ENCODE data around the gene KCNH4.
"Not testable (repeated sequence)": the region's sequence is repeated elsewhere in the genome, so short reads cannot be mapped to it uniquely, and the experiment has no call there.

Gene KCNH4

DNA sequence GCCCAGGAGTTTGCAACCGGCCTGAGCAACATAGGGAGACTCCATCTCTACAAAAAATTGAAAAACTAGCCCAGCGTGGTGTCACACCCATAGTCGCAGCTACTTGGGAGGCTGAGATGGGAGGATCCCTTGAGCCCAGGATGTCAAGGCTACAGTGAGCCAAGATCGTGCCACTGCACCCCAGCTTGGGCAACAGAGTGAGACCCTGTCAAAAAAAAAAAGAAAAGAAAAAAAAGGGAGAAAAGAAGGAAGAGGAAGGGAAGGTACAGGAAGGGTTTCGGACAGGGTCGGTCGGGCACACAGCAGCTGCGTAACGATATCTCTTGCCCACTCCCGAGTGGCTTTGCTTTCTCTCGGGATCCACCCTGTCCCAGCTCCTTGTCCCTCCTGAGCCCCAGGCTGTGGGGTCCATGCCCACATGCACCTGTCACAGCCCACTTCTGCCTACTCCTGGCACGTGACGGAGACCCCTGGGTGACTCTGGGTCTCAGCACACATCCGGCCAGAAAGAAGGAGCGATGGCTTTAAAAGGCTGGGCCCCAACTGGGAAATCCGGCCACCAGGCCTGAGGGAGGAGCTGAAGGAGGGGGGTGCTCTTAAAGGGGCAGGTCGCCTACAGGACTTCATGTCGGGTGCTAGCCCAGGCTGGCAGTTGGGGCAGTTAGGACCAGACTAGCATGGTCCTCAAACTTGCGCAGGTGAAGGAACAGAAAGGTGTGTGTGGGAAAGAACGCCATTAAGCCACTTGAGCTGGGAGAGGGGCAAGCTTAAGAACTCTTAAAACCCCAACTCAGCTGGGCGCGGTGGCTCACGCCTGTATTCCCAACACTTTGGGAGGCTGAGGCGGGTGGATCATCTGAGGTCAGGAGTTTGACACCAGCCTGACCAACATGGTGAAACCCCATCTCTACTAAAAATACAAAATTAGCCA is 13.3 kb upstream of the KCNH4 start, which contains the start of gene GHDC:
GHDC (minus strand) TSS at position 526 of the 931 bp plus-strand sequence. CDS start 913 bp downstream, outside the sequence.
- DNase-seq = peak; percentile 26 to 92 (median 78)

GRCh38 chr17:42193216-42193968 is 12.4 kb upstream of the KCNH4 start:
- no peak for DNase-seq

- no peak for DNase-seq
These were observed 11.5 kb upstream of the KCNH4 start for GRCh38 chr17:42192189-42193126.

DNA sequence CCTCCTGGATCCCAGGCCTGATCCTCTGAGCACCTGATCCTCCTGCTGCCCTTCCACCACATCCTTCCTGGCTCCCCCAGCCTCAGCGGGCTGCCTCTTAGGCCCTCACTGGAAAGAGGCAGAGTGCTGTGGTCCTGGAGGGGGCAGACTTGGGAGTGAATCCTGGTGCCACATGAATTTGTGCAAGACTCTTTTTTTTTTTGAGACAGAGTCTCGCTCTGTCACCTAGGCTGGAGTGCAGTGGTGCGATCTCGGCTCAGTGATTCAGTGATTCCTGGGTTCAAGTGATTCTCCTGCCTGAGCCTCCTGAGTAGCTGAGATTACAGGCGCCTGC is 10.3 kb upstream of the KCNH4 start:
- no peak for DNase-seq

GRCh38 chr17:42190491-42191274 is 9.7 kb upstream of the KCNH4 start:
- DNase-seq = no peak

DNA sequence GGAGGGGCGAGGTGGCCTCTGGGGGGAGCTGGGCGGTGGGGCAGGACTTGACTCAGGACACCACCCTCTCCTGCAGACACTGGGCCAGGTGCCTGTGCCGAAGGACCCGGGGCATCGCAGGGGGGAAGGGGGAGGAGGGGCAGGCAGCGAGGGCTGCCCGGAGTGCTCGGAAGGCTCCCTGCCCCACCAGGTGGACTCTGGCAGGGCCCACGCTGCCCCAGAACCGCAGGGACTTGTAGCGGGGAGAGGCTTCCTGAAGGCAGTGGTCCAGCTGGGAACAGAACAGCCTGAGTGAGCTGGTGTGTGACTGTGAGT is 8.7 kb upstream of the KCNH4 start:
- DNase-seq = no peak

- DNase-seq = no peak
These were observed 8.1 kb upstream of the KCNH4 start for GRCh38 chr17:42188749-42189650.

- no peak for DNase-seq
These were observed 6.9 kb upstream of the KCNH4 start for GRCh38 chr17:42187833-42188232.

DNA sequence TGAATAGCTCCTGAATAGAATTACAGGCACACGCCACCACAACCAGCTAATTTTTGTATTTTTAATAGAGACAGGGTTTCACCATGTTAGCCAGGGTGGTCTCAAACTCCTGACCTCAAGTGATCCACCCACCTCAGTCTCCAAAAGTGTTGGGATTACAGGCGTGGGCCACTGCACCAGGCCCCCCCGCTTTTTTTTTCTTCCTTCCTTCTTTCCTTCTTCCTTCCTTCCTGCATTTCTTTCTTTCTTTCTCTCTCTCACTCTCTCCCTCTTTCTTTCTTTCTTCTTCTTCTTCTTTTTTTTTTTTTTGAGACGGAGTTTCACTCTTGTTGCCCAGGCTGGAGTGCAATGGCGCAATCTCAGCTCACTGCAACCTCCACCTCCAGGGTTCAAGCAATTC is 5.2 kb upstream of the KCNH4 start:
- DNase-seq = not testable (repeated sequence)

- DNase-seq = no peak
These were observed 4.6 kb upstream of the KCNH4 start for GRCh38 chr17:42185621-42185930.

GRCh38 chr17:42184713-42185620 is 4.0 kb upstream of the KCNH4 start, which contains the start of gene HCRT:
HCRT (minus strand) TSS chr17:42185452; CDS start chr17:42185365, 87 bp downstream.
- DNase-seq = peak in 1 of 58 donors; percentile 26

GRCh38 chr17:42183741-42184711 is 3.1 kb upstream of the KCNH4 start:
- DNase-seq = peak in 54 of 58 donors; percentile 10 to 75 (median 64)

DNA sequence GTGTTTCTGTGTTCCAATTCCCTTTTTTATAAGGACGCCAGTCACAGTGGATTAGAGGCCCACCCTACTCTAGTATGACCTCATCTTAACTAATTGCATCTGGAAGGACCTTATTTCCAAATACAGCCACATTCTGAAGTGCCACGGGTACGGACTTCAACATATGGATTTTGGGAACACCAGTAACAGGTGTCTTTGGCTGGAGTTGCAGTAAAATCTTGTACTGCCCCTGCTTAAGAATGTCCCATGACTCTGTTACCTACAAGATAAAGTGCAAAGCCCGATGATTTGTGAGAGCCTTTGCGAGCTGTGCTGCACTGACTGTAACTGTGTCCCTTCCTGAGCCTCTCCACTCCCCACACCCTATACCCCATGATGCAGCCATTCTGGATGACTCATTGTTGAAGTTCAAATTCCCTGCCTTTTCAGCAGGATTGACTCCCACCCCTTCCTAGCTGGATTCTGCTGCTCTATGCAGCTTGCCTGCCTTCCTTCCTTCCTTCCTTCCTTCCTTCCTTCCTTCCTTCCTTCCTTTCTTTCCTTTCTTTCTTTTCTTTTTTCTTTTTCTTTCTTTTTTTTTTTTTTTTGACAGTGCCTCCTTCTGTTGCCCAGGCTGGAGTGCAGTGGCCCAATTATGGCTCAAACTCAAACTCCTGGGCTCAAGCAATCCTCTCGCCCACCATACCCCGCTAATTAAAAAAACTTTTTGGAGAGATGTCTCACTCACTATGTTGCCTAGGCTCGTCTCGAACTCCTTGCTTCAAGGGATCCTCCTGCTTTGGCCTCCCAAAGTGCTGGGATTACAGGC is 2.2 kb upstream of the KCNH4 start:
- no peak for DNase-seq

- no peak for DNase-seq
These were observed 887 bp upstream of the KCNH4 start for GRCh38 chr17:42181851-42182207.

GRCh38 chr17:42180411-42180921 is 476 bp downstream of the KCNH4 start:
- DNase-seq = no peak

DNA sequence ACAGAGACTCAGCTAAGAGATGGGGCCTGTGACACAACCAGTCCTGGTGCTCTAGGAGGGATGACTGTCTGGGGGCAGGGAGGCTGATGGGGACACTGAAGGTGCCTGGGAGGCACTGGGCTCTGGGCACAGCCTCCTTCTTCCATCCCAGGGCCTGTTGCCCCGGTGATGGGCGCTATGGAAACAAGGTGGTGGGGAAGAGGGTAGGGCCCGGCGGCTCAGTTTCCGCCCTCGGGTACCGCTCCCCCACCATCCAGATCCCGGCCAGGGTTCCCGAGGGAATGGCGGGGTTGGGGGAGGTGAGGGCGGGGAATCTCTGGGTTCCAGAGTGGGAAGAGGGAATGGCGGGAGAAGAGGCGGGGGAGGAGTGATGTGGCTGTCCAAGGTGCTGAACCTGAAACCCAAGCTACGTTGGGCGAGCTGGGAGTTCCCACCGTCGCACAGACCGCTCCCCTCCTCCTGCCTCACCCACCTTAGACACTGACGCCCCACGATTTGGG is 981 bp downstream of the KCNH4 start:
- DNase-seq = peak in 3 of 58 donors; percentile 10 to 21 (median 19)

Measured in anterior cingulate cortex (tissue), 58 donors.